GM12891 (cell line): ENCODE measurements around the gene GMNC.

ENCODE experiments used
- DNase-seq: peaks from one replicate; pipeline ENCODE4 v3.0.0; 2011; ENCODE audit warnings: low spot score; ENCODE audit not compliant: insufficient read length
- FAIRE-seq: peaks from 2 replicates; lab custom pipeline; 2011; peaks lifted over from hg19 to GRCh38; lab: Jason Lieb, UNC
- PAX5 ChIP-seq: IDR thresholded peaks from 2 replicates; pipeline ENCODE4 v1.6.1; 2011; ENCODE audit warnings: low read length, moderate library complexity, mild to moderate bottlenecking; ENCODE audit not compliant: insufficient read depth, severe bottlenecking
- POLR2A ChIP-seq: IDR thresholded peaks from 2 replicates; pipeline ENCODE4 v1.6.1; 2011; ENCODE audit warnings: low read depth, low read length, control low read depth
- POLR2AphosphoS5 ChIP-seq: IDR thresholded peaks from 2 replicates; pipeline ENCODE4 v1.6.1; 2011; ENCODE audit warnings: low read depth, low read length, control low read depth
- POU2F2 ChIP-seq: IDR thresholded peaks from 2 replicates; pipeline ENCODE4 v1.6.1; 2011; ENCODE audit warnings: low read depth, mild to moderate bottlenecking, control low read depth, low read length, moderate library complexity
- SPI1 ChIP-seq: IDR thresholded peaks from 2 replicates; pipeline ENCODE4 v1.6.1; 2011; ENCODE audit warnings: low read depth, low read length, control low read depth
- TAF1 ChIP-seq: IDR thresholded peaks from 2 replicates; pipeline ENCODE4 v1.6.1; 2011; ENCODE audit warnings: low read depth, low read length, control low read depth

The GMNC gene

GRCh38 chr3:190853464-190853863, 9.0 kb downstream of the GMNC start:
- FAIRE-seq (no peak), DNase-seq (no peak)

DNA sequence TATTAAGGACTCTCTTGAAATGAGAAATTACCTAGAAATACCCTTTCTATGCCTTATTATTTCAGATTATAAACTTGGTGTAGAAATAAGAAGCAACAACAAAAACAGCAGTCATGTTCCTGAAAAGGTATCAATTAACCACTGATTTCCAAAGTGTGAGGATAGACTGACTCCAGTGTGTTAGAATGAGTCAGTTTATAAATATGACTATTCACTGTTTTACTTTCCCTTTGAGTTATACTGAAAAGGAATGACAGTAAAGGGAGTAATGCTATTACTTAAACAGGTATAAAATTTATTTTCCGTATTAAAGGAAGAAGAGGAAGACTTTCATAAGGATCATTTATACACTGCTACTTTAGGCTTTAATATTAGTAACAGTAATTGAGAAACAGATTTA, 12.9 kb downstream of the GMNC start:
- FAIRE-seq (no peak), DNase-seq (no peak)
- TF ChIP-seq TAF1 (no peak), POU2F2 (no peak), POLR2AphosphoS5 (no peak), PAX5 (no peak), SPI1 (no peak), POLR2A (no peak)

More at GRCh38 chr3:190853464-190853863, 9.0 kb downstream of the GMNC start:
- TF ChIP-seq TAF1 (no peak), POLR2A (no peak), PAX5 (no peak), SPI1 (no peak), POLR2AphosphoS5 (no peak), POU2F2 (no peak)

GRCh38 chr3:190848870-190849269, 13.6 kb downstream of the GMNC start:
- no peak for FAIRE-seq

GRCh38 chr3:190847436-190847835, 15.1 kb downstream of the GMNC start:
- DNase-seq (no peak), FAIRE-seq (no peak)
- TF ChIP-seq TAF1, result no peak
- no peak for TF ChIP-seq PAX5
- TF ChIP-seq POLR2AphosphoS5, result no peak
- TF ChIP-seq SPI1, result no peak
- TF ChIP-seq POLR2A, result no peak
- no peak for TF ChIP-seq POU2F2

More at GRCh38 chr3:190848870-190849269, 13.6 kb downstream of the GMNC start:
- DNase-seq, result no peak
- no peak for TF ChIP-seq SPI1
- TF ChIP-seq POLR2A, result no peak
- no peak for TF ChIP-seq TAF1
- no peak for TF ChIP-seq PAX5
- no peak for TF ChIP-seq POU2F2
- no peak for TF ChIP-seq POLR2AphosphoS5

DNA sequence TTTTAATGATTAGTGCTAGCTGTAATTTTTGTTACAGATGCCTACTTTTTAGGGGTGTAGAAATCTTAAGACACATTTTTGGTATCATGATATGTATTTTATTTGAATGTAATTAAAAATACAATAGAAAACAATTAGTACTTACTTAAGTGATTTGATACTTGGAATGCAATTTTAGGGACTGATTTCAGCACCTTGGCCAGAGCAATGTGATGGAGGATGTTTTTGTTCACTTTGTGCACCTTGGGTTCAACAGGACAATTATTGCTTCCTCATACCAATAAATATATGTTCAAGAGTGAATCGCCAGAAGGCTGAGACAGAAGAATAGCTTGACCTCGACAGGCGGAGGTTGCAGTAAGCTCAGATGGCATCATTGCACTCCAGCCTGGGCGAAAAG, 22.3 kb downstream of the GMNC start:
- no peak for TF ChIP-seq TAF1
- no peak for TF ChIP-seq POLR2AphosphoS5
- TF ChIP-seq POLR2A, result no peak
- no peak for TF ChIP-seq POU2F2
- no peak for TF ChIP-seq SPI1
- TF ChIP-seq PAX5, result no peak
- DNase-seq, result no peak
- no peak for FAIRE-seq

GRCh38 chr3:190831225-190831624, 31.3 kb downstream of the GMNC start:
- no peak for TF ChIP-seq POLR2A
- no peak for TF ChIP-seq SPI1
- TF ChIP-seq POU2F2, result no peak
- TF ChIP-seq TAF1, result no peak
- TF ChIP-seq PAX5, result no peak
- DNase-seq (no peak), FAIRE-seq (no peak)

- TF ChIP-seq SPI1 (no peak), PAX5 (no peak), POU2F2 (no peak), POLR2AphosphoS5 (no peak), POLR2A (no peak)
- FAIRE-seq (no peak), DNase-seq (no peak)
Observed at GRCh38 chr3:190830031-190830430, 32.5 kb downstream of the GMNC start.

DNA sequence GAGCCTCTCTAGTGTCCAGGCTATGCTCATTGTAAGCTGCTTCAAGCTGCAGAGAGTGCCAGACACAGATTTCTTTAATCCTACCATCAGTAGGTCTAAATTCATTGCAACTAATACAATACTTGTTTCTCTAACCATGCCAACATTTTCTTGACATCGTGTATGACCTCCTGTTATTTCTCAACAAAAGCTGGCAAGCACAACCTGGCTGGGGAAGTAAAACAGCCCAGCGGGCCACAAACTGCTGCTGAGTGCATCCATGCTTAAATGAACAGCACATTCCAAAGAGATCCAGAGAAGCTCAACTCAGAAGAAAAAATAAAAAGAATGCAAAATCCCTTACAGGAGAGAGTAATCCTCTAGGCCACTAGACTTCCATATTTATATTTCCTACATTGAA, 36.5 kb downstream of the GMNC start:
- DNase-seq (no peak), FAIRE-seq (no peak)
- TF ChIP-seq SPI1 (no peak), TAF1 (no peak), POU2F2 (no peak), POLR2A (no peak), POLR2AphosphoS5 (no peak), PAX5 (no peak)

- TF ChIP-seq POLR2A (no peak), TAF1 (no peak), POLR2AphosphoS5 (no peak), POU2F2 (no peak), SPI1 (no peak), PAX5 (no peak)
- FAIRE-seq (no peak), DNase-seq (no peak)
Observed at GRCh38 chr3:190825386-190826016, 37.0 kb downstream of the GMNC start.

DNA sequence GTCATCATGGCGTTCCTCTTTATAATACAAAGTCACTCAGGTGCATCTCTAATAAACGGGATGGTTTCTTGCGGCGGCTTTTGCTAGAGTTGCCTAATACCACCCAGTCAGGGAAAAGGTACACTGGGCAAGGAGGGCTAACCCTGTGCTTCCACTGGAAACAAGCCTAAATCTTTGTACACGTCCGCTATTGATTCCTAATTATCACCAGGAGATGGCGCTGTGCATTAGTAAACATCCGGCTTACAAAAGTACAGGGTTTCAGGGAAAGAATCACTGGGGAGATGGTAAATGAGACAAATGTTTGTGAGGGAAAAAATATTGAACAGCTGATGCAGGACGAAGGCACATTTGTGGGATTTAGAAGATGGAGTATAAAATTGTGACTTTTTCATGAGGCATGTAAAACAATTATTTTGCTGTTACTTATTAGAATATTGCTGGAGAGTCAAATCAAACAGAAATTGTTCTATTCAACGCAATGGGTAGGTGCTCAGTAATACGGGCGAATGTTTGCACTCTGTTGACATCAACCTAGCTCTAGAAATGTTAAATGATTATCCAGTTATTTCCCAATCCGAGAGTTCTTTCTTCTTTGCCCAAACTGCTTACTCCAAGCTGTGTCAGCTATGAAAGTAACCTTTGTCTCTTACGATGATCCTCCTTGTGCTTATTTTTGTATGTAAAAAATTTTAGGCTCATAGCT, 50.6 kb downstream of the GMNC start:
- peak; percentile 86 for FAIRE-seq
- no peak for DNase-seq
- no peak for TF ChIP-seq TAF1
- no peak for TF ChIP-seq POLR2A
- no peak for TF ChIP-seq SPI1
- TF ChIP-seq POU2F2, result no peak
- TF ChIP-seq PAX5, result no peak
- TF ChIP-seq POLR2AphosphoS5, result no peak
